ENCODE data around the gene STK32B. TPM values are rescaled to one million over a fixed set of nuclear protein-coding genes. Genes with fewer than 3 reads are reported as not detected.
"Not testable (repeated sequence)": the region's sequence is repeated elsewhere in the genome, so short reads cannot be mapped to it uniquely, and the experiment has no call there.

STK32B gene
- 1 to 10 TPM in 1 of 2 donors, under 1 TPM in 1; 0.52 to 1.4 TPM for total RNA-seq
- long read RNA-seq, result 0 reads

GRCh38 chr4:5051278-5052203 is at the start of gene STK32B:
TSS of gene STK32B (plus strand) at chr4:5051480.
- DNase-seq (peak; percentile 73), ATAC-seq (peak; percentile 82 to 95)
- intact Hi-C loops (cut with DNase I), result loop anchor here (2.0 to 10.0 kb wide), 2 partner anchors 743 to 761 kb away; no protein-coding TSS in a partner anchor

DNA sequence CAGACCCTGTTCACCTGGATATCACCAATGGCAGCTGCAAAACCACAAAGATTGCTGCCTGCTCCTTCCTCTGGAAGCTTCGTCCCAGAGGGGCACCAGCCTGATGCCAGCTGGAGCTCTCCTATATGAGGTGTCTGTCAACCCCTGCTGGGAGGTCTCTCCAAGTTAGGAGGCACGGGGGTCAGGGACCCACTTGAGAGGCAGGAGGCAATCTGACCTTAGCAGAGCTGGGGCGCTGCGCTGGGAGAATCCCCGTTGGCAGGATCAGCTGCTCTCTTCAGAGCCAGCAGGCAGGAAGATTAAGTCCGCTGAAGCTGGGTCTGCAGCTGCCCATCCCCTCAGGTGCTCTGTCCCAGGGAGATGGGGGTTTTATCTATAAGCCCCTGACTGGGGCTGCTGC is 49.6 kb upstream of the STK32B start:
- ATAC-seq; DNase-seq; intact Hi-C loops (cut with DNase I): not testable (repeated sequence)

- intact Hi-C loops (cut with DNase I), result no loop called here
- ATAC-seq (no peak), DNase-seq (no peak)
Measured at GRCh38 chr4:5003372-5003857, 47.9 kb upstream of the STK32B start.

DNA sequence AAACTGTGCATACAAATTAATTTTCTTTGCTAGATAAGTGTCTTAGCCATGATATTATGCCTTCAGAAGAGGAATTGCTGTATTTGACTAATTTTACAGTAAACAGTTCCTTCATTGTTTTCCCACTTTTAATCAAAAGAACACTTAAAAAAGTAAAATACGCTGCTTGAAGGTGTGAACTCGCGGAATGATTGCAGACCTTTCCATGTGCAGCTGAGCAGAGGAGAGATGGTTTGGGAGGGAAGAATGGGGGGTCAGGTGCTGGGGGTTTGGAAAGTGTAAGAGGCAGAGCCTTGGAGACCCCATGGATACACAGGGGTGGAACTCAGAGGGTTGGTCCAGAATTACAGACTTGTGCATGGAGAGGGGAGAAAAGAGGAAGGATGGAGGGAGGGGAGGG is 47.4 kb upstream of the STK32B start:
- intact Hi-C loops (cut with DNase I), result no loop called here
- ATAC-seq (no peak), DNase-seq (no peak)

- DNase-seq (no peak), ATAC-seq (no peak)
- intact Hi-C loops (cut with DNase I), result no loop called here
Measured at GRCh38 chr4:5004496-5004895, 46.8 kb upstream of the STK32B start.

GRCh38 chr4:5006932-5007331 is 44.3 kb upstream of the STK32B start:
- intact Hi-C loops (cut with DNase I); DNase-seq: not testable (repeated sequence)

DNA sequence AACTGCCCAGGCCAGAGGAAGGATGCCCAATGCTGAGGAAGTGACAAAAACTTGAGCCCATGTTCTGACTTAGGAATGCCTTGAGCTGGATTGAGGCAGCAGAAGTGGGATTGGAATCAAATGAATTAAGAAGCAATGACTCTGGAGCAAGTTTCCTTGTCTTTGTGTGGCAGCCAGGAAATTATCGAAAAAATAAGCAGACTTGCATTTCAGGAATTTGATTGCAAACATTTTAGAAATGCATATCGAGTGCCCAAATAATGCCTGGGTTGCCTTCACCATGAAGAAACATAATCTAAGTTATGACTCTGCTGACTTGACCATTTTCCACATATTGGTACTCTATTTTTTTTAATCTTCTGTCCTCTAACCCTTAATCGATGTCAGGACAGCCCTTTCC is 41.5 kb upstream of the STK32B start:
- intact Hi-C loops (cut with DNase I), result no loop called here
- DNase-seq (no peak), ATAC-seq (no peak)

More at GRCh38 chr4:5006932-5007331, 44.3 kb upstream of the STK32B start:
- not testable (repeated sequence) for ATAC-seq

GRCh38 chr4:5010984-5011383 is 40.3 kb upstream of the STK32B start:
- ATAC-seq, result no peak
- DNase-seq, result no peak
- intact Hi-C loops (cut with DNase I), result no loop called here

- no peak for ATAC-seq
- no peak for DNase-seq
- intact Hi-C loops (cut with DNase I), result no loop called here
Measured at GRCh38 chr4:5012244-5012898, 38.9 kb upstream of the STK32B start.

DNA sequence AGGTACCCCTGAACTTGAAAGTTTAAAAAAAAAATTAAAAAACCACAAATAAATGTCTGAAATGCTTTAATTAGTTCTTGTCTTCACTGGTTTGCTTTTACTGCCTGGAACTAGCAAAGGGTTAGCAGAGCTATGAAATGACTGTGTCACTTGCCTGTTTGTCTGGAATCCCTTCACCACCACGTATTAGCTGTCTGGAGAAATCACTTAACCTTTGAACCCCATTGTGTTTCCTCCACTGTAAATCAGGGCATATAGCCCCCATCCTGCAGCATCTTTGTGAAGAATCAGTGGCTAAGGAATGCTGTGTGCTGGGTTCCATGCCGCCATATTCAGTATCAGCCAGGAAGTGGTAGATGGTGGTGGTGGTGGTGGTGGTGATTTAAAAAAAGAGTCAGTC is 38.3 kb upstream of the STK32B start:
- intact Hi-C loops (cut with DNase I), result no loop called here
- no peak for ATAC-seq
- no peak for DNase-seq

- ATAC-seq (no peak), DNase-seq (no peak)
- intact Hi-C loops (cut with DNase I), result no loop called here
Measured at GRCh38 chr4:5014007-5014682, 37.1 kb upstream of the STK32B start.

GRCh38 chr4:5018096-5018495 is 33.2 kb upstream of the STK32B start:
- ATAC-seq (no peak), DNase-seq (no peak)
- intact Hi-C loops (cut with DNase I), result no loop called here

DNA sequence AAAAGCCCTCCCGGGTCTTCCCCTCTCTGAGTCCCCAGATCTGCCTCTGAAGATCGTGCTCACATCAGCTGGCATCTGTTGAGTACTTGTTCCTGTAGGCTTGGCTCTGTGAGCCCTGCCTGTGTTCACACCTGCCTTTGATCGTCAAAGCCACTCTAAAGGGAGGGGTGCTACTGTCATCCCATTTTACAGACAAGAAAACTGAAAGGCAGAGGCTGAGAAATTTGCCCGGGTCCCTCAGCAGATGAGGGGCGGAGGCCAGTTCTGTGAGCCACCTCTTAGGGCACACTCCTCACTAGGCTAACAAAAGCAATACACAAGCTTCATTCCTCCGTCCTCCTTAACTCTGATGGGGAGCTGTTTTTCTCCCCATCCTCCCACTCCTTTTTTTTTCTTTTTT is 32.7 kb upstream of the STK32B start:
- DNase-seq, result no peak
- intact Hi-C loops (cut with DNase I), result no loop called here
- ATAC-seq, result no peak

DNA sequence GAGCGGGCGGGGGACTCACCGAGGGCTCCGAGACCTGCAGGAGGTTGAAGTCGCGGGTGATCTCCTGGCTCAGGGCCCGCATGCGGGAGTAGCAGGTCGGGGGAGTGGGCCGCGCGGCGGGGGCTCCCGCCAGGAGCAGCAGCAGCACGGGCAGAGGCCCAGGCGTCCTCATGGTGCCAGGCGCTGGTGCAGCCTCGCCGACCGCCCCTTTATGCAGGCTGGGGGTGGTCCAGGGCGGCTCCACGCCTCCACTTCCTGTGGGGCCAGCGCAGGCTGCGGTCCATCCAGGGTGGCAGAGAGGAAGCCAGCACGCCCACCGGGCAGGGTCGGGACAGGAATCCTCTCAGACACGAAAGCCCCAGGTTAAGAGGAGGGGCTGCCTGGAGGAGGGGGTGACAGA is 32.0 kb upstream of the STK32B start, which contains the start of gene CYTL1:
CYTL1 (minus strand) TSS at position 185 of the 400 bp plus-strand sequence; CDS start at position 172, 13 bp downstream.
- DNase-seq, result peak; percentile 29
- ATAC-seq, result peak in 1 of 2 donors; percentile 64
- intact Hi-C loops (cut with DNase I), result no loop called here

DNA sequence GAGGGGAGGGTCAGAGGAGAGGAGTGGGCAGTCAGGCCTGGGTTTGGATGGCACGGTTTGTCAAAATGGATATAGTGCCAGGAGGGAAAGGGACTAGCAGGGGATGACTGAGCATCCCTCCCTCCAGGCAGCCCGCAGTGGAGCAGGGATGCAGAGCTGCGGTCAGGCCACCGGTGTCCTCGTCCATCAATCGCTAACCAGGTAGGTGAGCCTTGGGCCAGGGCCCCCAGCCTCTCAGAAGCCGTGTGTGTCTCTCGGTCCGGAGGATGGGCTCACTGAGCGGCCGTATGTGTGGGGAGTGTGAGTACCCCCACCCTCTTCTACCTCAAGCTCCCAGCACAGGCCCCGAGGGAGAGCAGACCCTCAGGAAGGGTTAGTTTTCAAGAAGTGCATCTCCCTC is 31.5 kb upstream of the STK32B start:
- no peak for ATAC-seq
- no peak for DNase-seq
- intact Hi-C loops (cut with DNase I), result no loop called here

DNA sequence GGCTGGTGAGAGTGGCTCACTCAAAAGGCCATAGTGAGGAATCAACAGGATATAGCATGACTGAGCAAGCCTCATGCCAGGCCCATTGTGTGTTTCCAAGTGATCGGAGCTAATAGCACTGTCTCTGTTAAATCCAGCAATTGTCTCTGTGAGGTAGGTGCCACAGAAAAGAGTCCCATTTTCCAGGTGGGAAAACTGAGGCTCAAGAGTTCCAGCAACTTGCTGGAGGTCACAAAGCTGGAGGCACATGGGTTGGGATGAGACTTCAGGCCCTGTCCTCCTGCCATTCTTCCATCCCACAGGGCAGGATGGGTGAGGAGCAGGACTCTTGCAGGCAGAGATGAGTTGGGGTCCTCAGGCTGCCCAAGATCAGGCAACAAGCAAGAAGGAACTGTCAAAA is 30.9 kb upstream of the STK32B start:
- ATAC-seq (no peak), DNase-seq (no peak)
- intact Hi-C loops (cut with DNase I), result no loop called here

DNA sequence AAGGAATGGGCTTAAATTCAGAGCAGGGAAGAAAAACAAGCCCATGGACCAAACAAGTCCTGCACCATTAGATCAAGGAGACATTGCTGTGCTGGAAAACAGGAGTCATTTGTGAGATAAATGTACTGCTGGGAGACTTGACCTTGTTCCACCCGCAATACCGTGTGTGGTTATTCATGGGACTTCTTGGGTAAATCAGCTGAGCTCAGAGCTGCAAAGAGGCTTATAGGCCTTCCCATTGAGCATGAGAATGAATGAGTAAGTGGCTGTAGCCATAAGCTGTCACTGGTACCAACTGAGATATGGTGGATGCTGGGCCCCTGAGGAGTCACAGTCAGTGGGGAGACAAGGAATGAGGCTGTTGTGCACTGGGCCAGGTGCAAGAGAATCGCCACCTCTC is 29.7 kb upstream of the STK32B start:
- intact Hi-C loops (cut with DNase I), result no loop called here
- DNase-seq (no peak), ATAC-seq (no peak)

DNA sequence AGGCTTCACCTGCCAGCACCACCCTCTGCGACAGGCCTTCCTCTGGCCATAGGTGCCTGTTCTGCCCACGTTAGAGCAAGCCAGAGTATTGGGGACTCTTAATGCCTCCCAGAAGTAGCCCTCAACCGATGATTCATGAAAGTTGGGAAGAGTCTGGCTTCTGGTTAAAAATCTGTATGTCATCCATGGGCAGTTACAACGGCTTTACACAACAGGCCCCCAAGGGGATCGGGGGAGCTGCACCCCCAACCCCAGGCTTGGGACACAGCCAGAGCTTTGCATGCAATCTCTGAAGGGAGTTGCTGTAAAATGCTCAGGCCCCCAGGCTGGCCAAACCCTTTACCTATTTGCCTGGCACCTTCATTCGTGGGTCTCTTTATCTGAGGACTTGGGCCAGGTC is 26.6 kb upstream of the STK32B start:
- intact Hi-C loops (cut with DNase I), result no loop called here
- peak in 1 of 2 donors; percentile 27 for ATAC-seq
- no peak for DNase-seq

GRCh38 chr4:5026371-5026770 is 24.9 kb upstream of the STK32B start:
- intact Hi-C loops (cut with DNase I), result no loop called here
- DNase-seq (no peak), ATAC-seq (no peak)

GRCh38 chr4:5027346-5027745 is 23.9 kb upstream of the STK32B start:
- intact Hi-C loops (cut with DNase I), result no loop called here
- DNase-seq (no peak), ATAC-seq (no peak)
